ENCODE data around the gene TCN1. TPM values are rescaled to one million over a fixed set of nuclear protein-coding genes. Genes with fewer than 3 reads are reported as not detected.

The TCN1 gene
- total RNA-seq, 4 donors from 2014 or later: not detected

GRCh38 chr11:59867946-59868345 is 1.7 kb upstream of the TCN1 start:
- TF ChIP-seq EP300 (IDR thresholded peaks at IDR 0.05) (no peak), CTCF (IDR thresholded peaks at IDR 0.05) (no peak), POLR2A (IDR thresholded peaks at IDR 0.05) (no peak)
- H3K4me3 ChIP-seq: no peak overlapping the region
- no peak for DNase-seq (ENCODE audit: low spot score in 2 of 2)
- H3K9me3 ChIP-seq: peaks cover 0 to 7% (median 2%) of the 10 kb centered on the region in 4 donors
- H3K4me1 ChIP-seq: peaks cover 0 to 8% (median 0%) of the 10 kb centered on the region in 4 donors
- H3K27me3 ChIP-seq: no peaks in the 10 kb centered on the region
- no peak overlapping the region for H3K27ac ChIP-seq
- no peaks in the 10 kb centered on the region for H3K36me3 ChIP-seq
- 91 to 93% methylated on average over 2 of the region's 2 CpGs for WGBS, 2 donors

GRCh38 chr11:59866836-59867235 is 549 bp upstream of the TCN1 start:
- no peak overlapping the region for H3K4me3 ChIP-seq
- H3K27me3 ChIP-seq: no peaks in the 10 kb centered on the region
- H3K9me3 ChIP-seq: peaks cover 0 to 7% (median 2%) of the 10 kb centered on the region in 4 donors
- TF ChIP-seq EP300 (IDR thresholded peaks at IDR 0.05): no peak
- no peak for TF ChIP-seq CTCF (IDR thresholded peaks at IDR 0.05)
- no peak for TF ChIP-seq POLR2A (IDR thresholded peaks at IDR 0.05)
- no peak for DNase-seq (ENCODE audit: low spot score in 2 of 2)
- peak overlapping the region in 1 of 4 donors; percentile 85 for H3K27ac ChIP-seq
- no peaks in the 10 kb centered on the region for H3K36me3 ChIP-seq
- WGBS, 2 donors: 30 to 81% methylated on average over 1 of the region's 1 CpG
- H3K4me1 ChIP-seq: peaks cover 0 to 8% (median 0%) of the 10 kb centered on the region in 4 donors

- Histone ChIP-seq H3K4me3 (no peak overlapping the region), H3K9me3 (no peaks in the 10 kb centered on the region), H3K27ac (peak overlapping the region in 3 of 4 donors; percentile 10 to 85 (median 78)), H3K4me1 (peaks cover 0 to 8% (median 0%) of the 10 kb centered on the region in 4 donors), H3K27me3 (no peaks in the 10 kb centered on the region), H3K36me3 (no peaks in the 10 kb centered on the region)
- DNase-seq (ENCODE audit: low spot score in 2 of 2): no peak
- TF ChIP-seq POLR2A (IDR thresholded peaks at IDR 0.05): no peak
- peak in 1 of 2 donors; percentile 33 for TF ChIP-seq EP300 (IDR thresholded peaks at IDR 0.05)
- 37 to 60% methylated on average over 1 of the region's 1 CpG for WGBS, 2 donors
Observed at GRCh38 chr11:59865031-59865430, 1.3 kb downstream of the TCN1 start.

- no peak for TF ChIP-seq EP300 (IDR thresholded peaks at IDR 0.05)
- no peak for TF ChIP-seq CTCF (IDR thresholded peaks at IDR 0.05)
- no peak for TF ChIP-seq POLR2A (IDR thresholded peaks at IDR 0.05)
Observed at GRCh38 chr11:59862252-59862651, 4.0 kb downstream of the TCN1 start.

GRCh38 chr11:59859673-59860072 is 6.6 kb downstream of the TCN1 start:
- TF ChIP-seq CTCF (IDR thresholded peaks at IDR 0.05): no peak
- TF ChIP-seq POLR2A (IDR thresholded peaks at IDR 0.05): no peak
- no peak for TF ChIP-seq EP300 (IDR thresholded peaks at IDR 0.05)
- Histone ChIP-seq H3K27ac (no peak overlapping the region), H3K4me3 (no peak overlapping the region), H3K36me3 (no peaks in the 10 kb centered on the region), H3K27me3 (no peaks in the 10 kb centered on the region), H3K4me1 (peaks cover 0 to 7% (median 0%) of the 10 kb centered on the region in 4 donors), H3K9me3 (no peaks in the 10 kb centered on the region)
- no peak for DNase-seq (ENCODE audit: low spot score in 2 of 2)

More at GRCh38 chr11:59862252-59862651, 4.0 kb downstream of the TCN1 start:
- no peak overlapping the region for H3K27ac ChIP-seq
- H3K4me3 ChIP-seq: no peak overlapping the region
- H3K4me1 ChIP-seq: peaks cover 0 to 8% (median 0%) of the 10 kb centered on the region in 4 donors
- no peaks in the 10 kb centered on the region for H3K9me3 ChIP-seq
- 72 to 76% methylated on average over 3 of the region's 3 CpGs for WGBS, 2 donors
- no peaks in the 10 kb centered on the region for H3K36me3 ChIP-seq
- DNase-seq (ENCODE audit: low spot score in 2 of 2): no peak
- no peaks in the 10 kb centered on the region for H3K27me3 ChIP-seq
